ENCODE results near the gene LRP2BP.
"Not testable (repeated sequence)": the region's sequence is repeated elsewhere in the genome, so short reads cannot be mapped to it uniquely, and the experiment has no call there.

Gene LRP2BP

GRCh38 chr4:185374573-185374972 is 21.2 kb downstream of the LRP2BP start:
- no peak overlapping the region for H3K9ac ChIP-seq (ENCODE audit: low read depth, low read length)
- no peak overlapping the region for H3K27ac ChIP-seq (ENCODE audit: low read length)
- no peaks in the 10 kb centered on the region for H3K27me3 ChIP-seq (ENCODE audit: insufficient read depth, low read length)
- H3K36me3 ChIP-seq (ENCODE audit: insufficient read depth, low read depth, low read length), result no peaks in the 10 kb centered on the region
- H3K4me3 ChIP-seq (ENCODE audit: low read length), result no peak overlapping the region
- H3K9me3 ChIP-seq (ENCODE audit: insufficient read depth, low read depth, low read length), result no peaks in the 10 kb centered on the region
- H3K4me1 ChIP-seq (ENCODE audit: insufficient read depth, low read length), result no peaks in the 10 kb centered on the region

- H3K4me1 ChIP-seq (ENCODE audit: insufficient read depth, low read length), result no peaks in the 10 kb centered on the region
- H3K27ac ChIP-seq (ENCODE audit: low read length), result no peak overlapping the region
- no peaks in the 10 kb centered on the region for H3K9me3 ChIP-seq (ENCODE audit: insufficient read depth, low read depth, low read length)
- H3K4me3 ChIP-seq (ENCODE audit: low read length), result no peak overlapping the region
- no peaks in the 10 kb centered on the region for H3K27me3 ChIP-seq (ENCODE audit: insufficient read depth, low read length)
- H3K9ac ChIP-seq (ENCODE audit: low read depth, low read length), result no peak overlapping the region
- H3K36me3 ChIP-seq (ENCODE audit: insufficient read depth, low read depth, low read length), result no peaks in the 10 kb centered on the region
Measured at GRCh38 chr4:185374027-185374426, 21.7 kb downstream of the LRP2BP start.

GRCh38 chr4:185371702-185372101 is 24.0 kb downstream of the LRP2BP start:
- no peak overlapping the region for H3K27ac ChIP-seq (ENCODE audit: low read length)
- no peaks in the 10 kb centered on the region for H3K4me1 ChIP-seq (ENCODE audit: insufficient read depth, low read length)
- H3K27me3 ChIP-seq (ENCODE audit: insufficient read depth, low read length), result no peaks in the 10 kb centered on the region
- no peak overlapping the region for H3K4me3 ChIP-seq (ENCODE audit: low read length)
- H3K36me3 ChIP-seq (ENCODE audit: insufficient read depth, low read depth, low read length), result no peaks in the 10 kb centered on the region
- H3K9ac ChIP-seq (ENCODE audit: low read depth, low read length), result no peak overlapping the region
- no peaks in the 10 kb centered on the region for H3K9me3 ChIP-seq (ENCODE audit: insufficient read depth, low read depth, low read length)

GRCh38 chr4:185370268-185370949 is 25.3 kb downstream of the LRP2BP start:
- Histone ChIP-seq H3K9me3 (ENCODE audit: insufficient read depth, low read depth, low read length) (no peaks in the 10 kb centered on the region), H3K27ac (ENCODE audit: low read length) (no peak overlapping the region), H3K4me1 (ENCODE audit: insufficient read depth, low read length) (no peaks in the 10 kb centered on the region), H3K9ac (ENCODE audit: low read depth, low read length) (no peak overlapping the region), H3K27me3 (ENCODE audit: insufficient read depth, low read length) (no peaks in the 10 kb centered on the region), H3K4me3 (ENCODE audit: low read length) (no peak overlapping the region), H3K36me3 (ENCODE audit: insufficient read depth, low read depth, low read length) (no peaks in the 10 kb centered on the region)

- no peaks in the 10 kb centered on the region for H3K9me3 ChIP-seq (ENCODE audit: insufficient read depth, low read depth, low read length)
- no peak overlapping the region for H3K9ac ChIP-seq (ENCODE audit: low read depth, low read length)
- H3K36me3 ChIP-seq (ENCODE audit: insufficient read depth, low read depth, low read length), result no peaks in the 10 kb centered on the region
- no peaks in the 10 kb centered on the region for H3K27me3 ChIP-seq (ENCODE audit: insufficient read depth, low read length)
- H3K4me3 ChIP-seq (ENCODE audit: low read length), result no peak overlapping the region
- H3K27ac ChIP-seq (ENCODE audit: low read length), result no peak overlapping the region
- H3K4me1 ChIP-seq (ENCODE audit: insufficient read depth, low read length), result no peaks in the 10 kb centered on the region
Measured at GRCh38 chr4:185369731-185370130, 26.0 kb downstream of the LRP2BP start.

- no peak overlapping the region for H3K9ac ChIP-seq (ENCODE audit: low read depth, low read length)
Measured at GRCh38 chr4:185364886-185365285, 30.8 kb downstream of the LRP2BP start.

GRCh38 chr4:185363251-185363650 is 32.5 kb downstream of the LRP2BP start:
- H3K27me3 ChIP-seq (ENCODE audit: insufficient read depth, low read length), result no peaks in the 10 kb centered on the region
- no peaks in the 10 kb centered on the region for H3K9me3 ChIP-seq (ENCODE audit: insufficient read depth, low read depth, low read length)
- no peaks in the 10 kb centered on the region for H3K36me3 ChIP-seq (ENCODE audit: insufficient read depth, low read depth, low read length)
- no peak overlapping the region for H3K27ac ChIP-seq (ENCODE audit: low read length)
- H3K9ac ChIP-seq (ENCODE audit: low read depth, low read length), result no peak overlapping the region
- no peak overlapping the region for H3K4me3 ChIP-seq (ENCODE audit: low read length)
- peaks cover 4% of the 10 kb centered on the region; the same call in 1 of the 2 replicates for H3K4me1 ChIP-seq (ENCODE audit: insufficient read depth, low read length)

More at GRCh38 chr4:185364886-185365285, 30.8 kb downstream of the LRP2BP start:
- peaks cover 4% of the 10 kb centered on the region; the same call in 1 of the 2 replicates for H3K4me1 ChIP-seq (ENCODE audit: insufficient read depth, low read length)
- H3K27me3 ChIP-seq (ENCODE audit: insufficient read depth, low read length), result no peaks in the 10 kb centered on the region
- H3K36me3 ChIP-seq (ENCODE audit: insufficient read depth, low read depth, low read length), result no peaks in the 10 kb centered on the region
- H3K4me3 ChIP-seq (ENCODE audit: low read length), result no peak overlapping the region
- H3K27ac ChIP-seq (ENCODE audit: low read length), result no peak overlapping the region
- H3K9me3 ChIP-seq (ENCODE audit: insufficient read depth, low read depth, low read length), result no peaks in the 10 kb centered on the region

- not testable (repeated sequence) for H3K9ac ChIP-seq (ENCODE audit: low read depth, low read length); H3K36me3 ChIP-seq (ENCODE audit: insufficient read depth, low read depth, low read length); H3K9me3 ChIP-seq (ENCODE audit: insufficient read depth, low read depth, low read length); H3K4me3 ChIP-seq (ENCODE audit: low read length); H3K4me1 ChIP-seq (ENCODE audit: insufficient read depth, low read length); H3K27ac ChIP-seq (ENCODE audit: low read length); H3K27me3 ChIP-seq (ENCODE audit: insufficient read depth, low read length)
Measured at GRCh38 chr4:185362570-185362969, 33.2 kb downstream of the LRP2BP start.

- Histone ChIP-seq H3K4me1 (ENCODE audit: insufficient read depth, low read length) (peaks cover 4% of the 10 kb centered on the region; the same call in 1 of the 2 replicates), H3K4me3 (ENCODE audit: low read length) (no peak overlapping the region), H3K9me3 (ENCODE audit: insufficient read depth, low read depth, low read length) (no peaks in the 10 kb centered on the region), H3K9ac (ENCODE audit: low read depth, low read length) (no peak overlapping the region), H3K27me3 (ENCODE audit: insufficient read depth, low read length) (no peaks in the 10 kb centered on the region), H3K36me3 (ENCODE audit: insufficient read depth, low read depth, low read length) (no peaks in the 10 kb centered on the region), H3K27ac (ENCODE audit: low read length) (no peak overlapping the region)
Measured at GRCh38 chr4:185361872-185362271, 33.9 kb downstream of the LRP2BP start.

GRCh38 chr4:185359767-185360446 is 35.8 kb downstream of the LRP2BP start:
- no peak overlapping the region for H3K27ac ChIP-seq (ENCODE audit: low read length)
- no peaks in the 10 kb centered on the region for H3K36me3 ChIP-seq (ENCODE audit: insufficient read depth, low read depth, low read length)
- H3K4me1 ChIP-seq (ENCODE audit: insufficient read depth, low read length), result peaks cover 4% of the 10 kb centered on the region; the same call in 1 of the 2 replicates
- H3K27me3 ChIP-seq (ENCODE audit: insufficient read depth, low read length), result no peaks in the 10 kb centered on the region
- no peak overlapping the region for H3K9ac ChIP-seq (ENCODE audit: low read depth, low read length)
- no peaks in the 10 kb centered on the region for H3K9me3 ChIP-seq (ENCODE audit: insufficient read depth, low read depth, low read length)
- H3K4me3 ChIP-seq (ENCODE audit: low read length), result no peak overlapping the region

- Histone ChIP-seq H3K9me3 (ENCODE audit: insufficient read depth, low read depth, low read length) (no peaks in the 10 kb centered on the region), H3K4me3 (ENCODE audit: low read length) (no peak overlapping the region), H3K9ac (ENCODE audit: low read depth, low read length) (no peak overlapping the region), H3K36me3 (ENCODE audit: insufficient read depth, low read depth, low read length) (no peaks in the 10 kb centered on the region), H3K27ac (ENCODE audit: low read length) (no peak overlapping the region), H3K27me3 (ENCODE audit: insufficient read depth, low read length) (no peaks in the 10 kb centered on the region), H3K4me1 (ENCODE audit: insufficient read depth, low read length) (peaks cover 4% of the 10 kb centered on the region; the same call in 1 of the 2 replicates)
Measured at GRCh38 chr4:185358959-185359358, 36.8 kb downstream of the LRP2BP start.

- H3K9ac ChIP-seq (ENCODE audit: low read depth, low read length), result no peak overlapping the region
- no peaks in the 10 kb centered on the region for H3K36me3 ChIP-seq (ENCODE audit: insufficient read depth, low read depth, low read length)
- no peaks in the 10 kb centered on the region for H3K9me3 ChIP-seq (ENCODE audit: insufficient read depth, low read depth, low read length)
- no peaks in the 10 kb centered on the region for H3K27me3 ChIP-seq (ENCODE audit: insufficient read depth, low read length)
- H3K4me3 ChIP-seq (ENCODE audit: low read length), result no peak overlapping the region
- H3K4me1 ChIP-seq (ENCODE audit: insufficient read depth, low read length), result peaks cover 4% of the 10 kb centered on the region; the same call in 1 of the 2 replicates
- no peak overlapping the region for H3K27ac ChIP-seq (ENCODE audit: low read length)
Measured at GRCh38 chr4:185358514-185358913, 37.2 kb downstream of the LRP2BP start.

Measured in iPS-20b (cell line).